ENCODE data around the gene CMC1.

CMC1 gene

GRCh38 chr3:28228623-28229022 lies 12.8 kb upstream of the CMC1 start:
- H3K9ac ChIP-seq (ENCODE audit: low read length), result no peak overlapping the region
- no peaks in the 10 kb centered on the region for H3K36me3 ChIP-seq (ENCODE audit: insufficient read depth, low read length)
- no peaks in the 10 kb centered on the region for H3F3A ChIP-seq (ENCODE audit: insufficient read depth, low read length)
- H3K4me3 ChIP-seq (ENCODE audit: low read depth, low read length, poor library complexity, severe bottlenecking), result no peak overlapping the region
- no peak for TF ChIP-seq EZH2 (IDR thresholded peaks at IDR 0.05; ENCODE audit: borderline replicate concordance, low read length)
- TF ChIP-seq CTCF (IDR thresholded peaks at IDR 0.05; ENCODE audit: low read length), result no peak
- H3K4me1 ChIP-seq (ENCODE audit: insufficient read depth, low read length, severe bottlenecking), result no peaks in the 10 kb centered on the region
- no peaks in the 10 kb centered on the region for H3K27me3 ChIP-seq (ENCODE audit: insufficient read depth, low read length)
- H3K9me2 ChIP-seq (ENCODE audit: low read depth, low read length), result no peaks in the 10 kb centered on the region
- no peak overlapping the region for H2AFZ ChIP-seq (ENCODE audit: low read length)
- H4K20me1 ChIP-seq (ENCODE audit: insufficient read depth, low read length), result no peaks in the 10 kb centered on the region
- H3K79me2 ChIP-seq (ENCODE audit: insufficient read depth, low read length), result no peaks in the 10 kb centered on the region
- no peaks in the 10 kb centered on the region for H3K9me3 ChIP-seq (ENCODE audit: low read length)
- H3K4me2 ChIP-seq (ENCODE audit: low read length), result no peak overlapping the region
- no peak overlapping the region for H3K27ac ChIP-seq (ENCODE audit: low read depth, low read length, poor library complexity, severe bottlenecking)

- no peaks in the 10 kb centered on the region for H4K20me1 ChIP-seq (ENCODE audit: insufficient read depth, low read length)
- H3K36me3 ChIP-seq (ENCODE audit: insufficient read depth, low read length), result no peaks in the 10 kb centered on the region
These were observed 8.8 kb upstream of the CMC1 start for GRCh38 chr3:28232659-28233058.

GRCh38 chr3:28234454-28234853 lies 7.0 kb upstream of the CMC1 start:
- no peaks in the 10 kb centered on the region for H3F3A ChIP-seq (ENCODE audit: insufficient read depth, low read length)
- no peak overlapping the region for H3K27ac ChIP-seq (ENCODE audit: low read depth, low read length, poor library complexity, severe bottlenecking)
- no peaks in the 10 kb centered on the region for H3K9me2 ChIP-seq (ENCODE audit: low read depth, low read length)
- H3K4me1 ChIP-seq (ENCODE audit: insufficient read depth, low read length, severe bottlenecking), result no peaks in the 10 kb centered on the region
- H3K79me2 ChIP-seq (ENCODE audit: insufficient read depth, low read length), result no peaks in the 10 kb centered on the region
- H3K36me3 ChIP-seq (ENCODE audit: insufficient read depth, low read length), result no peaks in the 10 kb centered on the region
- no peaks in the 10 kb centered on the region for H3K9me3 ChIP-seq (ENCODE audit: low read length)
- H3K4me3 ChIP-seq (ENCODE audit: low read depth, low read length, poor library complexity, severe bottlenecking), result no peak overlapping the region
- H4K20me1 ChIP-seq (ENCODE audit: insufficient read depth, low read length), result no peaks in the 10 kb centered on the region
- no peaks in the 10 kb centered on the region for H3K27me3 ChIP-seq (ENCODE audit: insufficient read depth, low read length)
- TF ChIP-seq CTCF (IDR thresholded peaks at IDR 0.05; ENCODE audit: low read length) (no peak), EZH2 (IDR thresholded peaks at IDR 0.05; ENCODE audit: borderline replicate concordance, low read length) (no peak)
- no peak overlapping the region for H3K9ac ChIP-seq (ENCODE audit: low read length)
- no peak overlapping the region for H3K4me2 ChIP-seq (ENCODE audit: low read length)
- no peak overlapping the region for H2AFZ ChIP-seq (ENCODE audit: low read length)

More at GRCh38 chr3:28232659-28233058, 8.8 kb upstream of the CMC1 start:
- Histone ChIP-seq H3K27me3 (ENCODE audit: insufficient read depth, low read length) (no peaks in the 10 kb centered on the region), H3K27ac (ENCODE audit: low read depth, low read length, poor library complexity, severe bottlenecking) (no peak overlapping the region), H3K9me2 (ENCODE audit: low read depth, low read length) (no peaks in the 10 kb centered on the region), H3F3A (ENCODE audit: insufficient read depth, low read length) (no peaks in the 10 kb centered on the region), H3K4me2 (ENCODE audit: low read length) (no peak overlapping the region), H3K9ac (ENCODE audit: low read length) (no peak overlapping the region), H3K9me3 (ENCODE audit: low read length) (no peaks in the 10 kb centered on the region), H3K4me1 (ENCODE audit: insufficient read depth, low read length, severe bottlenecking) (no peaks in the 10 kb centered on the region), H3K79me2 (ENCODE audit: insufficient read depth, low read length) (no peaks in the 10 kb centered on the region), H3K4me3 (ENCODE audit: low read depth, low read length, poor library complexity, severe bottlenecking) (no peak overlapping the region), H2AFZ (ENCODE audit: low read length) (no peak overlapping the region)
- TF ChIP-seq CTCF (IDR thresholded peaks at IDR 0.05; ENCODE audit: low read length) (no peak), EZH2 (IDR thresholded peaks at IDR 0.05; ENCODE audit: borderline replicate concordance, low read length) (no peak)
